SK-N-SH treated with all-trans-retinoic acid at 6 μM for 48 hours (cell line): Measurements from ENCODE around the gene COL26A1.

Experiments used
- ATAC-seq: fragments of 200-7000 bp; cut with Tn5 transposase; 3 replicates; pipeline ENCODE4 v1.9.1; 2020; ENCODE audit warnings: mild to moderate bottlenecking, moderate library complexity
- ARNTL ChIP-seq: fragments of 450-650 bp; formaldehyde crosslinking; IDR thresholded peaks from 2 replicates; pipeline ENCODE4 v1.5.0; 2020; ENCODE audit warnings: low read depth, mild to moderate bottlenecking, moderate library complexity, borderline replicate concordance
- BACH2 ChIP-seq: fragments of 250-450 bp; sonication (Bioruptor Pico); IDR thresholded peaks from 2 replicates; pipeline ENCODE4 v1.9.0; 2021; ENCODE audit warnings: mild to moderate bottlenecking, borderline replicate concordance
- CREB5 ChIP-seq: fragments of 250-450 bp; sonication (Bioruptor Pico); IDR thresholded peaks from 2 replicates; pipeline ENCODE4 v1.5.1; 2020; ENCODE audit warnings: low read depth, mild to moderate bottlenecking, moderate library complexity
- CSDC2 ChIP-seq: fragments of 250-450 bp; sonication (Bioruptor Pico); IDR thresholded peaks from 2 replicates; pipeline ENCODE4 v1.5.0; 2020; ENCODE audit warnings: mild to moderate bottlenecking, moderate library complexity
- CSRNP3 ChIP-seq: fragments of 250-450 bp; sonication (Bioruptor Pico); IDR thresholded peaks from 2 replicates; pipeline ENCODE4 v1.5.1; 2021; ENCODE audit warnings: mild to moderate bottlenecking, moderate library complexity
- ESRRG ChIP-seq: fragments of 250-450 bp; sonication (Bioruptor Pico); IDR thresholded peaks from 2 replicates; pipeline ENCODE4 v1.6.1; 2021; ENCODE audit warnings: mild to moderate bottlenecking
- GLIS3 ChIP-seq: fragments of 250-450 bp; sonication (Bioruptor Pico); IDR thresholded peaks from 2 replicates; pipeline ENCODE4 v1.5.0; 2020; ENCODE audit warnings: mild to moderate bottlenecking, moderate library complexity
- ISL1 ChIP-seq: fragments of 250-450 bp; sonication (Bioruptor Pico); IDR thresholded peaks from 2 replicates; pipeline ENCODE4 v2.1.2; 2022; ENCODE audit warnings: mild to moderate bottlenecking, moderate library complexity
- OSR1 ChIP-seq: fragments of 250-450 bp; sonication (Bioruptor Pico); IDR thresholded peaks from 2 replicates; pipeline ENCODE4 v1.8.0; 2022; ENCODE audit warnings: moderate library complexity, mild to moderate bottlenecking, inconsistent platforms
- PPARA ChIP-seq: fragments of 250-450 bp; sonication (Bioruptor Pico); IDR thresholded peaks from 2 replicates; pipeline ENCODE4 v1.5.0; 2020; ENCODE audit warnings: mild to moderate bottlenecking, borderline replicate concordance
- RARB ChIP-seq: fragments of 250-450 bp; sonication (Bioruptor Pico); IDR thresholded peaks from 2 replicates; pipeline ENCODE4 v1.8.0; 2021; ENCODE audit warnings: mild to moderate bottlenecking, moderate library complexity
- SNAI2 ChIP-seq: fragments of 250-450 bp; sonication (Bioruptor Pico); IDR thresholded peaks from 2 replicates; pipeline ENCODE4 v1.5.0; 2020; ENCODE audit warnings: mild to moderate bottlenecking, moderate library complexity
- TOX ChIP-seq: fragments of 250-450 bp; sonication (Bioruptor Pico); IDR thresholded peaks from 2 replicates; pipeline ENCODE4 v1.8.0; 2021; ENCODE audit warnings: mild to moderate bottlenecking, moderate library complexity, borderline replicate concordance
- ZC3H10 ChIP-seq: fragments of 250-450 bp; sonication (Bioruptor Pico); IDR thresholded peaks from 2 replicates; pipeline ENCODE4 v1.5.1; 2021; ENCODE audit warnings: mild to moderate bottlenecking, moderate library complexity
- ZFP3 ChIP-seq: fragments of 250-450 bp; sonication (Bioruptor Pico); IDR thresholded peaks from 2 replicates; pipeline ENCODE4 v1.5.0; 2020; ENCODE audit warnings: mild to moderate bottlenecking, moderate library complexity
- ZFP30 ChIP-seq: fragments of 450-650 bp; formaldehyde crosslinking; IDR thresholded peaks from 2 replicates; pipeline ENCODE4 v1.5.0; 2022; ENCODE audit warnings: mild to moderate bottlenecking, moderate library complexity
- ZNF565 ChIP-seq: fragments of 450-650 bp; formaldehyde crosslinking; conservative IDR thresholded peaks from 2 replicates; pipeline ENCODE4 v1.5.0; 2020; ENCODE audit warnings: low read depth, mild to moderate bottlenecking, moderate library complexity
- ZNF70 ChIP-seq: fragments of 450-650 bp; formaldehyde crosslinking; IDR thresholded peaks from 2 replicates; pipeline ENCODE4 v1.5.0; 2020; ENCODE audit warnings: mild to moderate bottlenecking, moderate library complexity
- ZNF8 ChIP-seq: fragments of 450-650 bp; formaldehyde crosslinking; IDR thresholded peaks from 2 replicates; pipeline ENCODE4 v1.5.0; 2020; ENCODE audit warnings: mild to moderate bottlenecking, moderate library complexity
- TF ChIP-seq, protein P1 (sequence below): fragments of 250-450 bp; sonication (Bioruptor Pico); IDR thresholded peaks from 2 replicates; pipeline ENCODE4 v1.8.0; 2021; ENCODE audit warnings: low read depth, mild to moderate bottlenecking, moderate library complexity, borderline replicate concordance
- TF ChIP-seq, protein P2 (sequence below): fragments of 250-450 bp; sonication (Bioruptor Pico); IDR thresholded peaks from 2 replicates; pipeline ENCODE4 v1.5.0; 2020; ENCODE audit warnings: mild to moderate bottlenecking, moderate library complexity

The COL26A1 gene

GRCh38 chr7:101598422-101598985 is 235.8 kb downstream of the COL26A1 start:
- no peak for ATAC-seq
- TF ChIP-seq, protein P1, sequence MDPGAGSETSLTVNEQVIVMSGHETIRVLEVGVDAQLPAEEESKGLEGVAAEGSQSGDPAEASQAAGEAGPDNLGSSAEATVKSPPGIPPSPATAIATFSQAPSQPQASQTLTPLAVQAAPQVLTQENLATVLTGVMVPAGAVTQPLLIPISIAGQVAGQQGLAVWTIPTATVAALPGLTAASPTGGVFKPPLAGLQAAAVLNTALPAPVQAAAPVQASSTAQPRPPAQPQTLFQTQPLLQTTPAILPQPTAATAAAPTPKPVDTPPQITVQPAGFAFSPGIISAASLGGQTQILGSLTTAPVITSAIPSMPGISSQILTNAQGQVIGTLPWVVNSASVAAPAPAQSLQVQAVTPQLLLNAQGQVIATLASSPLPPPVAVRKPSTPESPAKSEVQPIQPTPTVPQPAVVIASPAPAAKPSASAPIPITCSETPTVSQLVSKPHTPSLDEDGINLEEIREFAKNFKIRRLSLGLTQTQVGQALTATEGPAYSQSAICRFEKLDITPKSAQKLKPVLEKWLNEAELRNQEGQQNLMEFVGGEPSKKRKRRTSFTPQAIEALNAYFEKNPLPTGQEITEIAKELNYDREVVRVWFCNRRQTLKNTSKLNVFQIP (CRISPR knock-in tag), result no peak
- TF ChIP-seq ZFP3 (CRISPR knock-in tag), result no peak
- no peak for TF ChIP-seq SNAI2 (CRISPR knock-in tag)
- TF ChIP-seq ISL1 (CRISPR knock-in tag), result no peak
- TF ChIP-seq PPARA (CRISPR knock-in tag), result no peak
- no peak for TF ChIP-seq RARB (CRISPR knock-in tag)
- no peak for TF ChIP-seq BACH2 (CRISPR knock-in tag)
- TF ChIP-seq OSR1 (CRISPR knock-in tag), result no peak
- TF ChIP-seq CSDC2, result no peak
- TF ChIP-seq ZNF565 (CRISPR knock-in tag), result no peak

DNA sequence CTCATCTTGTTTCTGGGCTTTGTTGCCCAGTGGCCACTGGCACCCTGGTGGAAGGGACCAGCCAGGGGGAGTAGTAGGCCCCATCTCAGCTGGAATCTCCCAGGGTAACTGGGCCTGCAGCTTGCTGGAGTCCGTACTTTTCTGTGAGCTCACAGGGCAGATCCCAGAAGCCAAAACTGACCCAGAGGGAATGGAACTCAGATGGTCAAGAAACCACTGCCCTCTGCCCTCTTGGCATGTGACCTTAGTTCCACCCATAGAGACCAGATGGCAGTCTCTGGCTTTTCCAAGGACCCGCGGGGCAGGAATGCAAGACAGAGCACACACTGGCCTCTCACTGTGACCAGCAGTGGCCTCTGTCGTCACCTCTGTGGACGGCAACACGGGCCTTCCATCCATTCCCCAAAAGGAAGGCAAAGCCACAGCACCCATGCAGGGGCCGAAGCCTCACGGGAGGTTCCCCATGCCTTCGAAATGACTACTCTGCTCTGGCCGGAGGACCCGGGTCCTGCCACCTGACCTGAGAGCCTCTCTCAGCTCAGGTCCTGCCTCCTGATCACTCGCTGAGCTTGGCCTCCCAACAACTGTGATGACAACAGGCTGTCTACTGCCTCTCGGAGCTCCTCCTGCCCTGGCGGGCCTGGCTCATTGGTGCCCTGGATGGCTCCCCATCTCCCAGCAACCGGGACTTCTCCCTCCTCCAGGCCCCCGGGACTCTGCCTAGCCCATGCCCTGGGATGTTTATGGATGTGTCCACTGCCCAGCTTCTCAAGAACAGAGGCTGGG is 236.5 kb downstream of the COL26A1 start:
- TF ChIP-seq TOX (CRISPR knock-in tag), result no peak
- TF ChIP-seq ZFP3 (CRISPR knock-in tag), result no peak
- TF ChIP-seq ESRRG (CRISPR knock-in tag), result no peak
- TF ChIP-seq PPARA (CRISPR knock-in tag), result no peak
- TF ChIP-seq ARNTL (CRISPR knock-in tag), result no peak
- no peak for ATAC-seq

GRCh38 chr7:101599787-101600186 is 237.1 kb downstream of the COL26A1 start:
- TF ChIP-seq, protein P2, sequence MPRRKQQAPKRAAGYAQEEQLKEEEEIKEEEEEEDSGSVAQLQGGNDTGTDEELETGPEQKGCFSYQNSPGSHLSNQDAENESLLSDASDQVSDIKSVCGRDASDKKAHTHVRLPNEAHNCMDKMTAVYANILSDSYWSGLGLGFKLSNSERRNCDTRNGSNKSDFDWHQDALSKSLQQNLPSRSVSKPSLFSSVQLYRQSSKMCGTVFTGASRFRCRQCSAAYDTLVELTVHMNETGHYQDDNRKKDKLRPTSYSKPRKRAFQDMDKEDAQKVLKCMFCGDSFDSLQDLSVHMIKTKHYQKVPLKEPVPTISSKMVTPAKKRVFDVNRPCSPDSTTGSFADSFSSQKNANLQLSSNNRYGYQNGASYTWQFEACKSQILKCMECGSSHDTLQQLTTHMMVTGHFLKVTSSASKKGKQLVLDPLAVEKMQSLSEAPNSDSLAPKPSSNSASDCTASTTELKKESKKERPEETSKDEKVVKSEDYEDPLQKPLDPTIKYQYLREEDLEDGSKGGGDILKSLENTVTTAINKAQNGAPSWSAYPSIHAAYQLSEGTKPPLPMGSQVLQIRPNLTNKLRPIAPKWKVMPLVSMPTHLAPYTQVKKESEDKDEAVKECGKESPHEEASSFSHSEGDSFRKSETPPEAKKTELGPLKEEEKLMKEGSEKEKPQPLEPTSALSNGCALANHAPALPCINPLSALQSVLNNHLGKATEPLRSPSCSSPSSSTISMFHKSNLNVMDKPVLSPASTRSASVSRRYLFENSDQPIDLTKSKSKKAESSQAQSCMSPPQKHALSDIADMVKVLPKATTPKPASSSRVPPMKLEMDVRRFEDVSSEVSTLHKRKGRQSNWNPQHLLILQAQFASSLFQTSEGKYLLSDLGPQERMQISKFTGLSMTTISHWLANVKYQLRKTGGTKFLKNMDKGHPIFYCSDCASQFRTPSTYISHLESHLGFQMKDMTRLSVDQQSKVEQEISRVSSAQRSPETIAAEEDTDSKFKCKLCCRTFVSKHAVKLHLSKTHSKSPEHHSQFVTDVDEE (CRISPR knock-in tag), result no peak
- TF ChIP-seq OSR1 (CRISPR knock-in tag) (no peak), CSRNP3 (CRISPR knock-in tag) (no peak), CSDC2 (no peak), GLIS3 (CRISPR knock-in tag) (no peak), RARB (CRISPR knock-in tag) (no peak), PPARA (CRISPR knock-in tag) (no peak), SNAI2 (CRISPR knock-in tag) (no peak), ZNF70 (CRISPR knock-in tag) (no peak), ZNF8 (CRISPR knock-in tag) (no peak), ZFP30 (CRISPR knock-in tag) (no peak), TOX (CRISPR knock-in tag) (no peak), ZC3H10 (CRISPR knock-in tag) (no peak), ISL1 (CRISPR knock-in tag) (no peak), BACH2 (CRISPR knock-in tag) (no peak), CREB5 (CRISPR knock-in tag) (no peak), ZNF565 (CRISPR knock-in tag) (no peak)
- TF ChIP-seq, protein P1 (CRISPR knock-in tag), result no peak
- ATAC-seq, result no peak
